ENCODE data around the gene RAG1.

Gene RAG1

DNA sequence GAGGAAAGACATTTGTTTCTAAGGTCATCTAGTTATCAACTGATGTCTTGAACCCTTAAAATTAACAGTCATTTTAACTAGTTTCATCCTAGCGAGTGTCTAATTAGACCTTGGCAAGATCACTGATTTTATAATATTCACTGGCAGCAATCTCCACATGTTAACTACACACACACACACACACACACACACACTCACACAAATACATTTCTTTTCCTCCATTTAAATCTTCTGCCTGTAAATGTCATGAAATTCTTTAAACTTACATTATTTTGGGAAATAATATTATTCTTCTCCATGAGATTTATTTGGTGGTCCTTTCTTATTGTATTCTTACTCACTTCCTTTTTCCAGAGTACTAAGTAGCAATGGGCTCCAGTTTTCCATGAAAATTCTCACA, 23.6 kb downstream of the RAG1 start:
- H3K9me3 ChIP-seq (ENCODE audit: insufficient read depth, low read depth, low read length): no peaks in the 10 kb centered on the region
- no peaks in the 10 kb centered on the region for H3K27me3 ChIP-seq (ENCODE audit: insufficient read depth, low read length, poor library complexity, severe bottlenecking)
- H3K36me3 ChIP-seq (ENCODE audit: insufficient read depth, low read length): no peaks in the 10 kb centered on the region
- no peak for TF ChIP-seq CTCF (conservative IDR thresholded peaks at IDR 0.05; ENCODE audit: low read length)
- no peak for TF ChIP-seq EZH2phosphoT487 (IDR thresholded peaks at IDR 0.05; ENCODE audit: borderline replicate concordance)
- H4K20me1 ChIP-seq (ENCODE audit: insufficient read depth, low read length, poor library complexity, severe bottlenecking): no peaks in the 10 kb centered on the region
- peaks cover 3% of the 10 kb centered on the region for H3K4me1 ChIP-seq (ENCODE audit: insufficient read depth, low read length, poor library complexity, severe bottlenecking)
- no peaks in the 10 kb centered on the region; the same call in 1 of the 2 replicates for H3F3A ChIP-seq (ENCODE audit: low read depth)
- no peaks in the 10 kb centered on the region for H3K9me2 ChIP-seq (replicated peaks; ENCODE audit: low read depth, low read length)
- no peak overlapping the region for H2AFZ ChIP-seq (ENCODE audit: low read length)
- no peak overlapping the region for H3K4me2 ChIP-seq (ENCODE audit: low read depth, low read length, poor library complexity, severe bottlenecking)
- no peak overlapping the region for H3K4me3 ChIP-seq (ENCODE audit: low read length, poor library complexity, severe bottlenecking)
- peaks cover 14% of the 10 kb centered on the region for H3K79me2 ChIP-seq (ENCODE audit: insufficient read depth, low read length)
- H3K9ac ChIP-seq (ENCODE audit: low read depth, low read length, poor library complexity, severe bottlenecking): no peak overlapping the region

- Histone ChIP-seq H3K9ac (ENCODE audit: low read depth, low read length, poor library complexity, severe bottlenecking) (peak within 1 kb of the TSS; percentile 73), H3K9me2 (replicated peaks; ENCODE audit: low read depth, low read length) (no peaks in the 10 kb centered on the region), H4K20me1 (ENCODE audit: insufficient read depth, low read length, poor library complexity, severe bottlenecking) (no peaks in the 10 kb centered on the region), H3K79me2 (ENCODE audit: insufficient read depth, low read length) (peaks cover 28% of the 10 kb centered on the region), H3K27me3 (ENCODE audit: insufficient read depth, low read length, poor library complexity, severe bottlenecking) (no peaks in the 10 kb centered on the region), H3K36me3 (ENCODE audit: insufficient read depth, low read length) (no peaks in the 10 kb centered on the region), H3K4me1 (ENCODE audit: insufficient read depth, low read length, poor library complexity, severe bottlenecking) (peaks cover 26% of the 10 kb centered on the region), H3K9me3 (ENCODE audit: insufficient read depth, low read depth, low read length) (no peaks in the 10 kb centered on the region), H3K4me2 (ENCODE audit: low read depth, low read length, poor library complexity, severe bottlenecking) (peak within 1 kb of the TSS; percentile 76), H3K4me3 (ENCODE audit: low read length, poor library complexity, severe bottlenecking) (peak within 1 kb of the TSS; percentile 73), H3F3A (ENCODE audit: low read depth) (no peaks in the 10 kb centered on the region; the same call in 1 of the 2 replicates), H2AFZ (ENCODE audit: low read length) (peak within 1 kb of the TSS; percentile 58)
- TF ChIP-seq EZH2phosphoT487 (IDR thresholded peaks at IDR 0.05; ENCODE audit: borderline replicate concordance): no peak
- TF ChIP-seq CTCF (conservative IDR thresholded peaks at IDR 0.05; ENCODE audit: low read length): no peak
These were observed 26.6 kb downstream of the RAG1 start, which contains the start of gene IFTAP for GRCh38 chr11:36594316-36594989. Gene IFTAP (plus strand): TSS chr11:36594502. CDS start chr11:36610104, 15,602 bp downstream.

- peak overlapping the region; percentile 73 for H3K4me3 ChIP-seq (ENCODE audit: low read length, poor library complexity, severe bottlenecking)
- peak overlapping the region; percentile 73 for H3K9ac ChIP-seq (ENCODE audit: low read depth, low read length, poor library complexity, severe bottlenecking)
- peaks cover 42% of the 10 kb centered on the region for H3K4me1 ChIP-seq (ENCODE audit: insufficient read depth, low read length, poor library complexity, severe bottlenecking)
- H3K36me3 ChIP-seq (ENCODE audit: insufficient read depth, low read length): no peaks in the 10 kb centered on the region
- H2AFZ ChIP-seq (ENCODE audit: low read length): peak overlapping the region; percentile 28; the same call in 1 of the 2 replicates
- H3K27me3 ChIP-seq (ENCODE audit: insufficient read depth, low read length, poor library complexity, severe bottlenecking): no peaks in the 10 kb centered on the region
- H3F3A ChIP-seq (ENCODE audit: low read depth): no peaks in the 10 kb centered on the region; the same call in 1 of the 2 replicates
- H3K4me2 ChIP-seq (ENCODE audit: low read depth, low read length, poor library complexity, severe bottlenecking): peak overlapping the region; percentile 76
- H3K9me3 ChIP-seq (ENCODE audit: insufficient read depth, low read depth, low read length): no peaks in the 10 kb centered on the region
- H3K79me2 ChIP-seq (ENCODE audit: insufficient read depth, low read length): peaks cover 28% of the 10 kb centered on the region
- H3K9me2 ChIP-seq (replicated peaks; ENCODE audit: low read depth, low read length): no peaks in the 10 kb centered on the region
- TF ChIP-seq CTCF (conservative IDR thresholded peaks at IDR 0.05; ENCODE audit: low read length) (no peak), EZH2phosphoT487 (IDR thresholded peaks at IDR 0.05; ENCODE audit: borderline replicate concordance) (no peak)
- no peaks in the 10 kb centered on the region for H4K20me1 ChIP-seq (ENCODE audit: insufficient read depth, low read length, poor library complexity, severe bottlenecking)
These were observed 29.1 kb downstream of the RAG1 start for GRCh38 chr11:36596880-36597279.
